Hepatocyte (in vitro differentiated cells): ENCODE measurements around the gene CNTNAP2. TPM values are rescaled to one million over a fixed set of nuclear protein-coding genes. Genes with fewer than 3 reads are reported as not detected.

ENCODE experiments used
- DNase-seq: peaks from one replicate; pipeline ENCODE4 v3.0.0-alpha.2; 2016; ENCODE audit warnings: low spot score
- H2AFZ ChIP-seq: fragments of 200-600 bp; sonication (generic); 2 replicates; pipeline ENCODE4 v1.6.0; 2016; ENCODE audit warnings: antibody characterized with exemption, mild to moderate bottlenecking
- H3K27ac ChIP-seq: fragments of 200-600 bp; sonication (generic); 2 replicates; pipeline ENCODE4 v1.5.1; 2016; ENCODE audit warnings: mild to moderate bottlenecking
- H3K27me3 ChIP-seq: fragments of 200-600 bp; sonication (generic); 2 replicates; pipeline ENCODE4 v1.6.1; 2016
- H3K36me3 ChIP-seq: fragments of 200-600 bp; sonication (generic); replicated peaks from 2 replicates; pipeline ENCODE4 v1.5.1; 2016; ENCODE audit warnings: low read depth; ENCODE audit not compliant: insufficient read depth
- H3K4me1 ChIP-seq: fragments of 200-600 bp; sonication (generic); 2 replicates; pipeline ENCODE4 v1.5.1; 2016; ENCODE audit warnings: mild to moderate bottlenecking, moderate library complexity; ENCODE audit not compliant: insufficient read depth
- H3K4me2 ChIP-seq: fragments of 200-600 bp; sonication (generic); 2 replicates; pipeline ENCODE4 v1.6.0; 2016
- H3K4me3 ChIP-seq: fragments of 200-600 bp; sonication (generic); 2 replicates; pipeline ENCODE4 v1.5.1; 2016; ENCODE audit warnings: mild to moderate bottlenecking
- H3K79me2 ChIP-seq: fragments of 200-600 bp; sonication (generic); 2 replicates; pipeline ENCODE4 v1.6.0; 2017; ENCODE audit warnings: mild to moderate bottlenecking
- H3K9me2 ChIP-seq: fragments of 200-600 bp; sonication (generic); replicated peaks from 2 replicates; pipeline ENCODE4 v1.6.0; 2017; ENCODE audit warnings: mild to moderate bottlenecking; ENCODE audit not compliant: insufficient read depth
- H3K9me3 ChIP-seq: fragments of 200-600 bp; sonication (generic); 2 replicates; pipeline ENCODE4 v1.5.1; 2016; ENCODE audit warnings: low read depth, mild to moderate bottlenecking
- H4K20me1 ChIP-seq: fragments of 200-600 bp; sonication (generic); 2 replicates; pipeline ENCODE4 v1.6.0; 2016; ENCODE audit warnings: mild to moderate bottlenecking; ENCODE audit not compliant: insufficient read depth, poor library complexity, severe bottlenecking
- EZH2 ChIP-seq: fragments of 200-600 bp; sonication (generic); IDR thresholded peaks from 2 replicates; pipeline ENCODE4 v1.6.1; 2016; ENCODE audit warnings: antibody characterized with exemption, mild to moderate bottlenecking, borderline replicate concordance
- EZH2phosphoT487 ChIP-seq: fragments of 200-600 bp; sonication (generic); IDR thresholded peaks from one replicate; pipeline ENCODE4 v1.6.1; 2018; ENCODE audit warnings: antibody characterized with exemption, mild to moderate bottlenecking, low read depth, moderate library complexity; ENCODE audit not compliant: unreplicated experiment, severe bottlenecking
- WGBS: methylation state at CpG from one replicate; pipeline ENCODE4 v1.1.6; 2016; ENCODE audit warnings: low lambda C conversion rate; ENCODE audit errors: missing lambda C conversion rate; 5-methylcytosine and 5-hydroxymethylcytosine counted together
- polyA plus RNA-seq: library from polyadenylated mRNA; unstranded; fragments of >200 nt; fragmentation: Nextera tagmentation; extraction: Ambion mirVana; gene quantifications from 2 replicates; pipeline ENCODE4 v1.2.1, GENCODE V29; 2016
- total RNA-seq: library from RNA; depleted of rRNA; stranded (reverse); fragments of >200 nt; gene quantifications from 2 replicates; pipeline ENCODE4 v1.2.3, GENCODE V29; 2014
- TF ChIP-seq, protein P1 (sequence below): fragments of 200-600 bp; sonication (generic); IDR thresholded peaks from 2 replicates; pipeline ENCODE4 v1.5.1; 2016; ENCODE audit warnings: antibody characterized with exemption, mild to moderate bottlenecking; ENCODE audit not compliant: poor library complexity

CNTNAP2 gene
- total and polyA plus RNA-seq, 2 experiments from 2014 or later = 7.5 to 14.7 TPM

DNA sequence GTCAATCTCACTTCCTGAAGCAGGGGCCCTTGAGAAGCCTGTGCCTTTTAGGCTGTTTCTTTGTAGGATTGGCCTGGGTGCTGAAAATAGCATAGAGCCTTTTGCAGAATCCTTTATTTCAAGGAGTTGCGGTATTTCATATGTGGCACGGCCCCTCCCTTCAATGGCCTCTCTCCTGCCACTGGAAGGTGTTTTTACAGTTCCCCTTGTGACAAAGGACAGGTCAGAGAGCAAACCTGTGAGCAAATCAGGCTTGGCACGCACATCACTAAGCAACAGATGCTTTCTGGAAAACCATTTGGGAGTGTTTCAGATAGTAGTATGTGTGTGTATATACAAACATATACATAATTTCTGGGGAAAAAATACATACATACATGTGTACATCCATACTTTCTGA, 2085.4 kb downstream of the CNTNAP2 start:
- no peak overlapping the region for H3K27ac ChIP-seq
- no peaks in the 10 kb centered on the region for H3K27me3 ChIP-seq
- H3K4me1 ChIP-seq = no peaks in the 10 kb centered on the region
- 78% methylated on average over 3 of the region's 3 CpGs for whole genome bisulfite sequencing
- no peak overlapping the region for H3K4me3 ChIP-seq
- TF ChIP-seq, protein P1, sequence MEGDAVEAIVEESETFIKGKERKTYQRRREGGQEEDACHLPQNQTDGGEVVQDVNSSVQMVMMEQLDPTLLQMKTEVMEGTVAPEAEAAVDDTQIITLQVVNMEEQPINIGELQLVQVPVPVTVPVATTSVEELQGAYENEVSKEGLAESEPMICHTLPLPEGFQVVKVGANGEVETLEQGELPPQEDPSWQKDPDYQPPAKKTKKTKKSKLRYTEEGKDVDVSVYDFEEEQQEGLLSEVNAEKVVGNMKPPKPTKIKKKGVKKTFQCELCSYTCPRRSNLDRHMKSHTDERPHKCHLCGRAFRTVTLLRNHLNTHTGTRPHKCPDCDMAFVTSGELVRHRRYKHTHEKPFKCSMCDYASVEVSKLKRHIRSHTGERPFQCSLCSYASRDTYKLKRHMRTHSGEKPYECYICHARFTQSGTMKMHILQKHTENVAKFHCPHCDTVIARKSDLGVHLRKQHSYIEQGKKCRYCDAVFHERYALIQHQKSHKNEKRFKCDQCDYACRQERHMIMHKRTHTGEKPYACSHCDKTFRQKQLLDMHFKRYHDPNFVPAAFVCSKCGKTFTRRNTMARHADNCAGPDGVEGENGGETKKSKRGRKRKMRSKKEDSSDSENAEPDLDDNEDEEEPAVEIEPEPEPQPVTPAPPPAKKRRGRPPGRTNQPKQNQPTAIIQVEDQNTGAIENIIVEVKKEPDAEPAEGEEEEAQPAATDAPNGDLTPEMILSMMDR = no peak
- TF ChIP-seq EZH2 (no peak), EZH2phosphoT487 (no peak)
- no peaks in the 10 kb centered on the region for H3K9me3 ChIP-seq
- no peak overlapping the region for H2AFZ ChIP-seq
- H4K20me1 ChIP-seq = no peaks in the 10 kb centered on the region
- H3K79me2 ChIP-seq = no peaks in the 10 kb centered on the region
- DNase-seq = no peak
- no peaks in the 10 kb centered on the region for H3K36me3 ChIP-seq
- no peaks in the 10 kb centered on the region for H3K9me2 ChIP-seq
- no peak overlapping the region for H3K4me2 ChIP-seq

DNA sequence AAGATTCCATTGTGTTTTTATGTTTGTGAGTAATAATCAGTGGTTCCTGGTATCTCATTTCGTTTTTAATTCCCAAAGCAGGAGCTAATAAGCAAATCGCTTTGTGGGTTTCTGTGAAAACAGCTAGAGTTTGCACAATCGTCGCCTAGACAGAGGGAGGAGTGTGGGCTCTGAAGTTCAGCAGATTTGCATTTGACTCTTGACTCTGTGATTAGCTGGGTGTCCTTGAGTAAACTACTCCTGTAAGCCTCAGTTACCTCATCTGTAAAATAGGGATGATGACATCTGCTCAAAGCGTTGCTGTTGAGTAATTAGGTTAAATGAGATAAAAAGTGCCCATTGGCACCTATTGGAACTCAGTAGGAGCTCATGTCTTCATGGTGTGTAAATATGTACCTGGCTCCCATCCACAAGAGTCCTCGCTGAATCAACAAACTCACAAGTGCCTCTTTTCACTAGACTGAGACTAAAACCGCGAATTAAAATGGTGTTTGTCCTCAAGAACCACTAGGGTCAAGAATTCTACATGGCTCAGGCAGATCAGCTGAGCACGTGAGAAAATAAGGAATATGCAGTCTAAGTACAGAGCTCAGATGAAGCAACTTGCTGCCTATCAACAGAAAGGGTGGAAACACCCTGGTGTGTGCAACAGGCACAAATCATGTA, 2088.2 kb downstream of the CNTNAP2 start:
- Histone ChIP-seq H3K79me2 (no peaks in the 10 kb centered on the region), H3K4me3 (no peak overlapping the region), H3K9me2 (no peaks in the 10 kb centered on the region), H2AFZ (no peak overlapping the region), H3K4me2 (no peak overlapping the region), H3K36me3 (no peaks in the 10 kb centered on the region), H3K27me3 (no peaks in the 10 kb centered on the region), H3K27ac (no peak overlapping the region), H3K4me1 (no peaks in the 10 kb centered on the region), H3K9me3 (no peaks in the 10 kb centered on the region), H4K20me1 (no peaks in the 10 kb centered on the region)
- TF ChIP-seq EZH2phosphoT487 = no peak
- TF ChIP-seq, protein P1 = no peak
- no peak for DNase-seq
- 81% methylated on average over 9 of the region's 9 CpGs for WGBS

GRCh38 chr7:148209643-148210190, 2093.1 kb downstream of the CNTNAP2 start:
- DNase-seq = no peak

More at GRCh38 chr7:148209643-148210190, 2093.1 kb downstream of the CNTNAP2 start:
- H3K27me3 ChIP-seq = no peaks in the 10 kb centered on the region
- TF ChIP-seq EZH2 = no peak
- no peak for TF ChIP-seq EZH2phosphoT487
- TF ChIP-seq, protein P1 = no peak
- no peaks in the 10 kb centered on the region for H4K20me1 ChIP-seq
- H3K79me2 ChIP-seq = no peaks in the 10 kb centered on the region
- peaks cover 8% of the 10 kb centered on the region for H3K4me1 ChIP-seq
- H3K4me3 ChIP-seq = no peak overlapping the region
- 72% methylated on average over 6 of the region's 6 CpGs for WGBS
- H3K27ac ChIP-seq = no peak overlapping the region
- no peak overlapping the region for H2AFZ ChIP-seq
- no peaks in the 10 kb centered on the region for H3K9me2 ChIP-seq
- no peaks in the 10 kb centered on the region for H3K9me3 ChIP-seq
- no peak overlapping the region for H3K4me2 ChIP-seq
- no peaks in the 10 kb centered on the region for H3K36me3 ChIP-seq
